SK-N-MC (cell line): ENCODE data around the gene OPN4.

ENCODE experiments used
- DNase-seq: peaks from one replicate; pipeline ENCODE4 v3.0.0-alpha.2; 2011; ENCODE audit warnings: low read depth, low spot score
- H3K27ac ChIP-seq: fragments of 200-600 bp; sonication (generic); 2 replicates; pipeline ENCODE4 v1.5.1; 2016; ENCODE audit warnings: mixed run types
- H3K36me3 ChIP-seq: fragments of 200-600 bp; sonication (generic); 2 replicates; pipeline ENCODE4 v1.6.1; 2017; ENCODE audit warnings: antibody characterized with exemption, low read length, mixed read lengths; ENCODE audit not compliant: insufficient read depth
- H3K4me3 ChIP-seq: fragments of 200-600 bp; sonication (generic); 2 replicates; pipeline ENCODE4 v1.5.1; 2016
- H3K9ac ChIP-seq: fragments of 200-600 bp; sonication (generic); 2 replicates; pipeline ENCODE4 v1.8.0; 2017; ENCODE audit warnings: mixed run types, mixed read lengths; ENCODE audit not compliant: insufficient read length
- H3K9me3 ChIP-seq: fragments of 200-600 bp; sonication (generic); 2 replicates; pipeline ENCODE4 v1.6.1; 2017; ENCODE audit warnings: low read depth, mild to moderate bottlenecking, antibody characterized with exemption, low read length, moderate library complexity, mixed read lengths
- EZH2 ChIP-seq: fragments of 200-600 bp; sonication (generic); IDR thresholded peaks from one replicate; pipeline ENCODE4 v1.6.1; 2017; ENCODE audit warnings: antibody characterized with exemption
- FOXP2 ChIP-seq: optimal IDR thresholded peaks from 2 replicates; pipeline ENCODE3; 2011; ENCODE audit warnings: mild to moderate bottlenecking, moderate library complexity; ENCODE audit not compliant: insufficient read depth; ENCODE audit errors: extremely low read length, control extremely low read depth
- POLR2AphosphoS5 ChIP-seq: IDR thresholded peaks from 2 replicates; pipeline ENCODE4 v1.6.1; 2012; ENCODE audit warnings: mild to moderate bottlenecking, low read depth, low read length, borderline replicate concordance

Gene OPN4

DNA sequence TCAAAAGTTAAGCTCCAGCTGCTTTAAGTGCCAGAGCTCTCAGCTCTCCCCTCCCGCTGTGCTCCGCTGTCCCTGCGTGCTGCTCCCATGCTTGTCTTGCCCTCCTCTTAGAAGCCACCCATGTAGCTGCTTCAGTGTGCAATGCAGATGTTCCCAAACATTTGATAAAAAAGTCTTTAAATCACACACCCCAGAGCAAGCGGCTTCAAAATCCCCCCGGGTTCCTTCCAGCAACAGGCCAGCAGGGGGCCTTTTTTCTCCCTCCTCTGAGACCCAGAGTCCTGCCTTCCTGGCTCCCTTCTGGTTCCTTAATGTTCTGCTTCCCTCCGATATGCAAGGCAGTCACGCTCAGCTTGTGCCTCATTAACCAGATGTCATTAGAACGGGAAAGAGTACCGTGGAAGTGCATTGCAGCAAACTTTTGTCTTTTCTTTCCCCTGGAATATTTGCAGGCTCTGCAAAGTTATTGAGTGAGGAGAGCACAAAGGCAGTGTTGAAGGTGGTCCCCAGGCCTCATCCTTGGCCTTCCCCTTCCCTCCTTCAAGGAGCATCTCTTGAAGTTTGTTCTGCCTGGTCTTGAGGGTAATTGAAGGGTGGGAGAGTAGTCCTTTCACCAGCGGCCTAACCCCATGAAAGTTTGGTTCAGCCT, 39.5 kb downstream of the OPN4 start:
- no peak overlapping the region for H3K27ac ChIP-seq
- DNase-seq = no peak
- TF ChIP-seq POLR2AphosphoS5 (no peak), EZH2 (no peak)
- H3K9me3 ChIP-seq = no peaks in the 10 kb centered on the region
- no peak overlapping the region for H3K9ac ChIP-seq
- H3K4me3 ChIP-seq = no peak overlapping the region
- no peaks in the 10 kb centered on the region for H3K36me3 ChIP-seq

DNA sequence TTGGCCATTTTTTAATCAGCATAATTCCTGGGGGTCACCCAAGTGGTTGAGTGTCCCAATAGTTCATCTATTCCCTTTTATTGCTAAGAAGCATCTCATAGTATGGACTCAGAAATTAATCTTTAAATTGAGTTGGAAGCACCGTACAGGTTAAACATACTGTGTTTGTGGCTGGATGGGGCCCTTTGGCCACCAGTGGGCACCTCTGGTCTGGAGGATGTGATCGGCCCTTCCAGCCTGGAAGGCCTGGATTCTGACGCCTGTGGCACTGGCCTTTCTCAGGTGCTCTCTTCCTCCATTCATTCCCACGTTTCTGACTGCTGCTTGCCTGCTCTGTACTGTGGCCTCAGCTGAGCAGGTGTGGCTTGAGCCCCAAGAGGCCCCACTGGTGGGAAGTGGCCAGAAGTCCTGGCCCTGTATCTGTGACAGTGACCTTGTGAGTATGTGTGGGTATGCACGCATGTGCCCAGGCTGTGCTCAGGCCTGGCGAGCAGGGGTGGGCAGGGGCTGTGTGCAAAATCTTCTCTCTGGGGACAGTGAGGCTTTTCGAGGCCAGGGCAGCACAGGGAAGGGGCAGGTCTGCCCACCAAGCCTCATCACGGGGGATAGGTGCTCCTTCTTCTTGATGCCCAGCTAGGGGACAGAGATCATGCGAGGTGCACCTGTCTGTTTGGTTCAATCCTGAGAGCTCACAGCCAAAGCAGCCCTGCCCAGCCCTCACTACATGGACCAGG, 44.0 kb downstream of the OPN4 start:
- Histone ChIP-seq H3K4me3 (no peak overlapping the region), H3K9ac (no peak overlapping the region)
- no peak for TF ChIP-seq FOXP2
- no peak for TF ChIP-seq POLR2AphosphoS5
- no peak for TF ChIP-seq EZH2

DNA sequence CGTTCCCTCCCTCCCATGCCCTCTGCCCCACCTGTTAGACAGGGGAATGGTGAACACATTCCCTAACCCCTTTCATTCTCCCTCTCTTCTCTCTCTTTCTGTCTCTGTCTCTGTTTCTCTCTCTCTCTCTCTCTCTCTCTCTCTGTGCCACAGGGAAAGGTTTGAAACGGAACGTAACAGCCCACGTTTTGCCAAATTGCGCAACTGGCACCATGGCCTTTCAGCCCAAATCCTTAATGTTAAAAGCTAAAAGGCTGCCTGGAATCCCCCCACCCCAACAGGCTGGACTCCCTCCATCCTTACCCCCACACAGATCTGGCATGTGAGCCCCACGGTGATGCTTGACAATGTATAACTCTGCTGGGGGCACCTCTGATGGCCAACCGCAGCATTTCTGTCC, 44.8 kb downstream of the OPN4 start:
- H3K9me3 ChIP-seq = no peaks in the 10 kb centered on the region
- no peak overlapping the region for H3K4me3 ChIP-seq
- no peak for DNase-seq
- TF ChIP-seq POLR2AphosphoS5 = no peak
- TF ChIP-seq FOXP2 = no peak
- TF ChIP-seq EZH2 = no peak
- no peak overlapping the region for H3K9ac ChIP-seq
- no peak overlapping the region for H3K27ac ChIP-seq
- H3K36me3 ChIP-seq = no peaks in the 10 kb centered on the region

More for the DNA sequence above, 44.0 kb downstream of the OPN4 start:
- H3K36me3 ChIP-seq = no peaks in the 10 kb centered on the region
- H3K9me3 ChIP-seq = no peaks in the 10 kb centered on the region
- no peak for DNase-seq
- no peak overlapping the region for H3K27ac ChIP-seq

DNA sequence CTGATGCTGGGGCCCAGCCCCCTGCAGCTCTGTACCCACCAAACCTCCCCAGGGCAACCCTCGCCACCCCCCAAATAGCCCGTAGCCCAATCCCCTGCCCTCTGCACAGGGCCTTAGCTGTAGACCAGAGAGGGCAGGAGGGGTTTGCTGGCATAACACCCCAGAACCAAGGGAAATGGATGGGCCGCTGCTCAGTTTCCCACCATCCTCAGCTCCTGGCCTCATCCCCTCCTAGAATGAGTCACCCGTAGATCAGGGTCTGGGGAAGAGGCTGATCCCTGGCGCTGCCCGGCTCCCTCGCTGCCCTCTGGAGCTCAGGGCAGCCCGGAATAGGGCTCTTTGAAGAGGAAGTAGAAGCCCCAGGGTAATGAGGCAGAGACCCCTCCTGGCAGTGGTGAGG, 45.2 kb downstream of the OPN4 start:
- H3K27ac ChIP-seq = no peak overlapping the region
- DNase-seq = no peak
- TF ChIP-seq FOXP2 (no peak), EZH2 (no peak)
- H3K4me3 ChIP-seq = no peak overlapping the region
- H3K9me3 ChIP-seq = no peaks in the 10 kb centered on the region
- H3K36me3 ChIP-seq = no peaks in the 10 kb centered on the region
- no peak overlapping the region for H3K9ac ChIP-seq

DNA sequence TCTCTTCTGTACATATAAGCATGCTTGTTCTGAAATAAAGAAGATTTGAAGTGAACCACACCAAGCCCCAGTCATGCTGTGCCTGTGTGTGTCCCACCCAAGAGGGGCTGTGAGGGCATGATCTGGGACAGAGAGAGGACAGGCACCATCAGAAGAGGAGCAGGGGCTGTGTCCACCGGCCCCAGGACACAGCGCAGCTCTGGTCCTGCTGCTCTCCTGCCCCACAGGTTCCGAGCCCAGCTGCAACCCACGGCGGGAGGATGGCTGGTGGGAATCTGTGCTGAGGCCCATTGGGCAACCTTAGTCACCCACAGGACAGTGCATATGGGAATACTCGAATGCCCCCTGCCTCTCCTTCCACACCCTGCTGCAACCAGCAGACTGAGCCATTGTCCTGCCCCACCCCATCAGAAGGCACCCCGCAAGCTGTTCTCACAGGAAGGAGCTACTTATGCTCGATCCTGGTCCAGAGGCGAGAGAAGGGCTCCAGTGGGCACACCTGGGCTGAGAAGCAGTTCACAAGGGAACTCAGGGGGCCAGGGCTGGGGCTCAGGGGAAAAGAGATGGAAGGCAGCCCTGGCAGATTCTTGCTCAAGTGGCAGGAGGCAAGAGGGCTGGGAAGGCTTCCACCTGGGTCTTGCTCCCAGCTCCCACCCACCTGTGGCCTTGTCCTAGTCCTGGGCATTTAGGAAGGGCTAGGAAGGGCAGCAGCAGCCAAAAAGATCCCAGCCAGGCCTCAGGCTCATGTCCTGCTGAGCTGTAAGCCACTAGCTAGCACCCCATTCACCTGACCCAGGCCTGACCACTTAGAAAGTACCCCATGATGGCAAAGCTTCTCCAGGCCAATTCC, 45.9 kb downstream of the OPN4 start:
- Histone ChIP-seq H3K9me3 (no peaks in the 10 kb centered on the region), H3K36me3 (no peaks in the 10 kb centered on the region), H3K4me3 (no peak overlapping the region), H3K9ac (no peak overlapping the region), H3K27ac (no peak overlapping the region)
- DNase-seq = no peak
- TF ChIP-seq FOXP2 (no peak), EZH2 (no peak), POLR2AphosphoS5 (no peak)

DNA sequence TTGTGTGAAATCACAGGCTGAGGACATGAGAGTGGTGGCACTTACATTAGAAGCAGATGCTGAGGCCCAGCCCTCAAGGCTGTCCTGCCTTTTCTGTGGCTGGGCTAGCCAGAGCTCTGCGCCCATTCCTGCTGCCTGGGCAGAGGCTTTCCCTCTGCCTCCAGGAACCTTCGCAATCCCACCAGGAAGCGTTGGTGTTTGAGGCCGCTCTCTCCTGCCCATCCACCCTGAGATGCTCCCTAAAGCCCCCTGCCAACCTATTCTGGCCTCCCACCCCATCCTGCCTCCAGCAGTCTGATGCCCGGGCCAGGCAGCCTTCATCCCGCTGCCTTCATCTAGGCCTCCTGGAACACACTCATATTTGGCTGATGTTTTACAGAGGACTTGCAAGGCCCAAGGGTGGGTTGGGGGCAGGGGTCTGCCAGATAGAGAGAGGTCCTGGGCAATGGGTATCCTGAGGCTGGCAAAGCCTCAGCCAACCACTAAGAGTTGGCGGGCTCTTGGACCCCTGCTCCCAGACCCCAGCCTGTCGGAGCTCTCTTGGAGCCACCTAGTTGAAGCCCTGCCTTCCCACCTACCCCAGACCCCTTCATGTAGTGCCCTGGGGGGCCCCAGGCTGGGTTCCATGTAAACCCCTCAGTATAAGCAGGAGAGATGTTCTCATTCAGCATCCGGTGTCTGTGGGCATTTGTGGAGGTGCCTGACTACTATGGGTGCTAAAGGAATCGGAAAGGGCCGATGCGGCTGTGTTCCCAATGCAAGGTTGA, 46.7 kb downstream of the OPN4 start:
- TF ChIP-seq POLR2AphosphoS5 (no peak), FOXP2 (no peak), EZH2 (no peak)
- no peak for DNase-seq
- Histone ChIP-seq H3K36me3 (no peaks in the 10 kb centered on the region), H3K4me3 (no peak overlapping the region), H3K9me3 (no peaks in the 10 kb centered on the region), H3K27ac (no peak overlapping the region), H3K9ac (no peak overlapping the region)

DNA sequence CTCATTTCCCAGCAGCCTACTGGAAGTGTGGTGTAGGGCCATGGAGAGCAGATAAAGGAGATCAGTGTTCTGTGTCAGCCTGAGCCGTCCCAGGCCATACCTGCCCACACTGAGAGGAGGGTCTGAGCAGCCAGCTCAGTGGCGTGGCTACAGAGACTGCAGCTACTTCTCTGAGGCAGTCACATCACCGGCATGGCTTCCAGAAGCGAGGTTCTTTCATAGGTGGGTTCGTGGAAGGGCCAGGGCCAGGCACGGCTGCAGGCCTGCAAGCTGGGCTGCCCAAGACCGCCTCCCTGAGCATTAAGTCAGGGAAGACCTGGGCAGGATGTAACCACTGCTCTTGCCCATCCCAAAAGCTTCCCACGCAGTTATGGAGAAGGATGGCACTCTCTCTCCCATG, 48.8 kb downstream of the OPN4 start:
- Histone ChIP-seq H3K9ac (no peak overlapping the region), H3K27ac (no peak overlapping the region), H3K9me3 (no peaks in the 10 kb centered on the region), H3K4me3 (no peak overlapping the region), H3K36me3 (no peaks in the 10 kb centered on the region)
- DNase-seq = no peak
- TF ChIP-seq FOXP2 (no peak), POLR2AphosphoS5 (no peak), EZH2 (no peak)

DNA sequence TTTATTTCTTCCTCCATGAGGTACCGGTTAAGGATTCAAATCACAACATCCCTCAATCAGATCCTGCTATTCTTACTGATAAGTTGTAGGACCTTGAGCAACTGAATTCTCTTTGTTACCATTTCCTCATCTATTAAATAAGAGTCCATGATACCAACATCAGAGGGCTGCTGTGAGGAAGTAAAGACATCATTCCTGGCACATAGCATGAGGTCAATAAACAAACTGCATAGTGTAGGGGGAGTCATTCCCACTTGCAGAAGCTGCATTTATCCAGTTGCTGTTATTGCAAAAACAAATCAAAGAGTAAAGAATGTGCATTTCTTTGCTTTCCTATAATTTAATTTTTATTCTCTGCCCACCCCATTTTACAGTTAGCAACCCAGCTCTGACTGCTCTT, 50.8 kb downstream of the OPN4 start:
- no peak overlapping the region for H3K9ac ChIP-seq
- no peak for TF ChIP-seq POLR2AphosphoS5
- TF ChIP-seq EZH2 = no peak
- TF ChIP-seq FOXP2 = no peak
- no peak for DNase-seq
- no peak overlapping the region for H3K27ac ChIP-seq
- H3K36me3 ChIP-seq = no peaks in the 10 kb centered on the region
- H3K4me3 ChIP-seq = no peak overlapping the region
- no peaks in the 10 kb centered on the region for H3K9me3 ChIP-seq
